Activated CD4-positive, alpha-beta memory T cell treated with anti-CD3 and anti-CD28 coated beads for 36 hours (primary cell): ENCODE data around the gene TTC28. TPM values are rescaled to one million over a fixed set of nuclear protein-coding genes. Genes with fewer than 3 reads are reported as not detected.

Experiments used
- CTCF ChIA-PET: fragments of 350-600 bp; sonication (Branson Sonifier 250); formaldehyde crosslinking; loops from one replicate; lab custom pipeline; 2021; ENCODE audit warnings: antibody characterized with exemption, inconsistent platforms; lab: Charles Lee
- POLR2A ChIA-PET: fragments of 350-600 bp; sonication (Branson Sonifier 250); formaldehyde crosslinking; loops from one replicate; lab custom pipeline; 2021; ENCODE audit warnings: antibody characterized with exemption; lab: Charles Lee
- DNase-seq: peaks from one replicate; pipeline ENCODE4 v3.0.0-alpha.2; 2020
- H3K27ac Mint-ChIP-seq: one replicate; pipeline ENCODE4 v1.8.0; 2021; ENCODE audit warnings: mixed read lengths
- H3K27me3 Mint-ChIP-seq: one replicate; pipeline ENCODE4 v1.8.0; 2021; ENCODE audit warnings: mixed read lengths
- H3K36me3 Mint-ChIP-seq: one replicate; pipeline ENCODE4 v1.8.0; 2021; ENCODE audit warnings: mixed read lengths
- H3K4me1 Mint-ChIP-seq: one replicate; pipeline ENCODE4 v1.8.0; 2021; ENCODE audit warnings: low read depth, mixed read lengths
- H3K4me3 Mint-ChIP-seq: one replicate; pipeline ENCODE4 v1.8.0; 2021; ENCODE audit warnings: mild to moderate bottlenecking, mixed read lengths
- H3K9me3 Mint-ChIP-seq: one replicate; pipeline ENCODE4 v1.8.0; 2021; ENCODE audit warnings: mixed read lengths
- intact Hi-C: fragments of 100-400 bp; cut with micrococcal nuclease; formaldehyde crosslinking; loops from one replicate; pipeline ENCODE4 v1.15.1; 2023
- total RNA-seq, 2 experiments: library from RNA; stranded (reverse); gene quantifications; one replicate each; pipeline ENCODE4 v1.2.3, GENCODE V29; 2021

The TTC28 gene
- total RNA-seq, 2 experiments from 2014 or later = 0.59 to 0.80 TPM

DNA sequence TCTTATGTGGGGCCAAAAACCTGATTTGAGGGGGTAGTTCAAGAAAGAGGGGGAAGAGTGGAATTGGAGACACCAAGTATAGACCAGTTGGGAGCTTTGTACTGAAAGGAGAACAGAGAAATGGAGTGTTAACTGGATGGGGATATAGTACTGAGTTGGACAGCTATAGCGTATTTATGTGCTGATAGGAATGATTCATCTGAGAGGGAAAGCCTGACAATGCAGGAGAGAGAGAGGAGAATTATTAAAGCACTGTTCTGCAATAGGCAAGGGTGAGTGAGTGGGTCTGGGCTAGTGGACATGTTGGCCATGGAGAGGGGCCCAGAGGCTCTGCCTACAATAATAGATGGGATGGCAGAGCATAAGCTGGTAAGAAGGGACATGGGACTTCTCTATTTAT lies 707.7 kb downstream of the TTC28 start:
- peaks cover 3% of the 10 kb centered on the region for H3K4me1 Mint-ChIP-seq
- H3K27me3 Mint-ChIP-seq = no peaks in the 10 kb centered on the region
- intact Hi-C loops = no loop called here
- H3K36me3 Mint-ChIP-seq = peaks cover 6% of the 10 kb centered on the region
- no peak for DNase-seq
- H3K27ac Mint-ChIP-seq = no peak overlapping the region
- ChIA-PET POLR2A (no interaction called here), CTCF (interaction anchor here (1.3 kb wide), 1 partner anchor 9 kb away, joined by 3 read pairs; no protein-coding TSS in a partner anchor)
- peaks cover 3% of the 10 kb centered on the region for H3K9me3 Mint-ChIP-seq
- H3K4me3 Mint-ChIP-seq = no peak overlapping the region

DNA sequence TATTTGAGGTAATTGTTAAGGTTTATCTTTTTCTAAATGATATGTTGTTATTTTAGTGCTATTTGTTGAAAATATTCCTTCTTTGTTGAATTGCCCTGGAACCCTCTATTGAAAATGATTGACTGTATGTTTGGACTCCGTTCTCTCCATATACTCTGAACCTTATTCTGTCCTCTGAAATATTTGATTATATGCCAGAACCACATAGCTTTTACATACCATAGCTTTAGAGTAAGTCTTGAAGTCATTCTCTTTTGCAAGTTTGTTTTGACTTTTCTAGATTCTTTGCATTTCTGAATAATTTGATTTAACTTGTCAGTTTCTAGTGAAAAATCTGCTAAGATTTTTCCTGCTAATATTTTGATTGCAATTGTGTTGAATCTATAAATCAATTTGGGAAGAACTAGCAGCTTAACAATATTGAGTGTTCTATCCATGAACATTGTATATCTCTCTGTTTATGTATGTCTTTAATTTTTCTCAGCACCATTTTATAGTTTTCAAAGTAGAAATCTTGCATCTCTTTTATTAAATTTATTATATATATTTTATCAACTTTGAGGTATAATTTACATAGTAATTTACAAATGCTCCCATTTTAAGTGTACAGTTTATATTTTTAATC lies 708.9 kb downstream of the TTC28 start:
- Mint-ChIP-seq H3K27ac (no peak overlapping the region), H3K4me1 (peaks cover 2% of the 10 kb centered on the region), H3K4me3 (no peak overlapping the region), H3K36me3 (peaks cover 6% of the 10 kb centered on the region), H3K9me3 (peaks cover 3% of the 10 kb centered on the region), H3K27me3 (no peaks in the 10 kb centered on the region)
- CTCF ChIA-PET = interaction anchor here (2.2 kb wide), 1 partner anchor 84 kb away, joined by 6 read pairs; no protein-coding TSS in a partner anchor
- no peak for DNase-seq
- intact Hi-C loops = no loop called here
- POLR2A ChIA-PET = no interaction called here

DNA sequence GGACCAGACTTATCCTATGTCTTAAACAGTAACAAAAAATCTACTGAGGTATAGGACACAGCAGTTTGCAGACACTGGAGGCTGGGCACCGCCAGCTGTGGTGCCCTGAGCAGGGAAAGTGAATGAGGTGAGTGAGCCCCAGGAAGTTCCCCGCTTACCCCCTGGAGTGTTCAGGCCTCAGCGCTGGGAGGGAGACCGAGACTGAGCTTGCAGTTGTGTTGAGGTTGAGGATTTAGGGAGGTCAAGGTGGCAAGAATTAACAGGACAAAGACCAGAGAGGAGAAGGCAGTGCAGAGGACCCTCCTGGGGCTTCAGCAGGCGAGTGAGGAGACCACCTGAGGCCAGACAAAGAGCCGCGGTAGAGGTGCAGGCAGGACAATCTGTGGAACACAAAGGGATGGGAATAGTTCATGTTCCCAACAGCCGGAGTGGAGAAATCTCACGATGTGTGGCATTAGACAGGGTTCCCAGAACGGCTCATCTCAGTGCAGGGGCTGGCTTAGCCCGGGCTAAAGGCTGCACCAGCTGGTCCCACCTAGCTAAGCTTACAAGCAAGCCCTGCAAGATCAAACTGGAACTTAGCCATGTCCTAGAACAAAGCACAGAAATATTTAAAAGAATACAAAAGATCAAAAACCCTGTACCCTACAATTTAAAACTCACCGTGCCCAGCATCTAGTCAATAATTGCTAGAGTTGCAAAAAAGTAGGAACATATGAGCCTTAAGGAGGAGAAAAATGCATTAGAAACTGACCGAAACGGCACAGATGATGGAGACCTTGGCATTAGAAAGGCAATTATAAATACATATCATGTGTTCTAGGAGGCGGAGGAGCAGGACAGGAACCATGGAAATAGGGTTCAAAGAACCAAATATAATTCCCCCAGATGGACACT lies 713.2 kb downstream of the TTC28 start:
- ChIA-PET POLR2A (no interaction called here), CTCF (no interaction called here)
- H3K4me1 Mint-ChIP-seq = no peaks in the 10 kb centered on the region
- DNase-seq = no peak
- H3K27ac Mint-ChIP-seq = no peak overlapping the region
- no peak overlapping the region for H3K4me3 Mint-ChIP-seq
- no peaks in the 10 kb centered on the region for H3K27me3 Mint-ChIP-seq
- peaks cover 3% of the 10 kb centered on the region for H3K9me3 Mint-ChIP-seq
- intact Hi-C loops = no loop called here
- H3K36me3 Mint-ChIP-seq = peaks cover 6% of the 10 kb centered on the region

DNA sequence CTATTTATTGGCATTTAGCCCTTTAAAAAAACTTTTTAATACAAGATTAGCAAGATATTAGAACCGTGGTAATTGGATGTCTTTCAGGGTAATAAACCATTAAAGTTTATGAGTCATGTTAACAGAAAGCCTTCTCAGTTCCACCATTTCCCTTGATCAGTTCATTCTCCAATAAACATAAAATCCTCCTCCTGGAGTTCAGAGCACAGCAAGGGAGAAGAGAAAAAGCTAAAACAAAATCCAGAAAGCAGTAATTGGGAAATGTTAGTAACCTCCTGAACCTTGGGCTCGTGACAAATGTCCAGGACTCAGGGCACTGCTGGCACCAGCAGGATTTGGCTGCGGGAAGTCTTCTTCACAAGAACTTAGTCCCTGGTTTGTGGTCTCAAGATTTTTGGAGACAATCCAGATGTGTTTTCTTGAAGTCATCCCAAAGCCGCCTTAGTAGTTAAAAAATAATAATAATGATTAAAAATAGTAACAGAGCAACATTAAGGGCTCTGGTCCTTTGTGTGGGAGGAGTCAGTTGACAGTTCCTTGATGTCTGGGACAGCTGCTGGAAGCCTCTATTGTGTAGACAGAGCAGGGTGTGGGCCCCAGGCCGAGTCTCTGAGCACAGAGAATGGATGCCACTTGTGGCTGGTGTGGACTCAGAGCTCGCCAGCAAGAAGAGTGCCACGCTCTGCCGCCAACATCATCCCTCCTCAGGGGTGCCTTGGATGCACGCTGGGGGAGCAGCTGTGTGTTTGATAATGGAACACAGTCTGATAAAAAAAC lies 717.2 kb downstream of the TTC28 start:
- CTCF ChIA-PET = no interaction called here

DNA sequence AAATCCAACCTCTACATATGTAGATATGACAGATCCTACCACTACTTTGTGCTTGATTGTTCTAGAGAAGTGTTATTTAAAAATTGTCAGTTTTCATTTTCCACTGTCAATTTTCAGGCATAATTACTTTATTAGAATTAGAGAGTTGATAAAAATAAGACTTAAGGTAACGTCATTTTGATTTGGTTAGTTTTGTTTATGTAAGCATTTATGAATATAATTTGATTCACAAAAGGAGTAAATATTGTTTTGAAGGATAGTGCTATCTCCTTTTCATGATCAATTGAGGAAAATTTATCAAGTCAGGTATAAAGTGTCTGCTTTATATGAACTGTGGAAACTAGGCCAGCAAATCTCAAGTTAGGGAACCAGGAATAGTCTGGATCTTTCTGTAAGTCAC lies 718.0 kb downstream of the TTC28 start:
- intact Hi-C loops = no loop called here
- CTCF ChIA-PET = interaction anchor here (0.7 kb wide), 1 partner anchor 231 kb away, joined by 4 read pairs; no protein-coding TSS in a partner anchor
- H3K27ac Mint-ChIP-seq = no peak overlapping the region

More for the DNA sequence above, 717.2 kb downstream of the TTC28 start:
- DNase-seq = no peak
- H3K4me3 Mint-ChIP-seq = no peak overlapping the region
- intact Hi-C loops = no loop called here
- H3K4me1 Mint-ChIP-seq = no peaks in the 10 kb centered on the region
- no peaks in the 10 kb centered on the region for H3K36me3 Mint-ChIP-seq
- H3K27ac Mint-ChIP-seq = no peak overlapping the region
- POLR2A ChIA-PET = no interaction called here
- no peaks in the 10 kb centered on the region for H3K9me3 Mint-ChIP-seq
- H3K27me3 Mint-ChIP-seq = no peaks in the 10 kb centered on the region

DNA sequence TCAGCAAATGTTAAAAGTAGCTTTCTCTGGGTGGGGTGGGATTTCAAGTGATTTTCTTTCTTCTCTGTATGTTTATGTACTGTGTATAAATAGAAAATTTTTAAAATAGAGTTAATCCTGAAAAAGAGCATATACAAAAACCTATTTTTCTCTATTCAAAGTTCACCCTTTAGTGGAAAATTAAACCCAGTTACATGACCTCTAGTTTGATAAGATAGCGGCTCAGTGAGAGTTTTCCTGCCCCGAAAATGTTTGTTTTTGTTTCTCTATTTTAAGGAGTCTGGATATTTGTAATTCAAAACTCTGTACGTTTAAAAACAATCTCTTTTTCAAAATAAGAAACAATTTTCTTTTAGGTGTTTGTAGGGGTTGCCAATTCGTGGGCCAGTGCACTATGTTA lies 718.5 kb downstream of the TTC28 start:
- H3K4me1 Mint-ChIP-seq = no peaks in the 10 kb centered on the region
- H3K27me3 Mint-ChIP-seq = no peaks in the 10 kb centered on the region
- CTCF ChIA-PET = interaction anchor here (0.7 kb wide), 1 partner anchor 231 kb away, joined by 4 read pairs; no protein-coding TSS in a partner anchor
- no peaks in the 10 kb centered on the region for H3K9me3 Mint-ChIP-seq
- no peak overlapping the region for H3K4me3 Mint-ChIP-seq
- intact Hi-C loops = no loop called here
- DNase-seq = no peak
- H3K36me3 Mint-ChIP-seq = no peaks in the 10 kb centered on the region
- POLR2A ChIA-PET = no interaction called here
- no peak overlapping the region for H3K27ac Mint-ChIP-seq

More for the DNA sequence above, 718.0 kb downstream of the TTC28 start:
- no peak for DNase-seq
- Mint-ChIP-seq H3K9me3 (no peaks in the 10 kb centered on the region), H3K36me3 (no peaks in the 10 kb centered on the region), H3K4me3 (no peak overlapping the region), H3K27me3 (no peaks in the 10 kb centered on the region), H3K4me1 (no peaks in the 10 kb centered on the region)
- POLR2A ChIA-PET = no interaction called here

DNA sequence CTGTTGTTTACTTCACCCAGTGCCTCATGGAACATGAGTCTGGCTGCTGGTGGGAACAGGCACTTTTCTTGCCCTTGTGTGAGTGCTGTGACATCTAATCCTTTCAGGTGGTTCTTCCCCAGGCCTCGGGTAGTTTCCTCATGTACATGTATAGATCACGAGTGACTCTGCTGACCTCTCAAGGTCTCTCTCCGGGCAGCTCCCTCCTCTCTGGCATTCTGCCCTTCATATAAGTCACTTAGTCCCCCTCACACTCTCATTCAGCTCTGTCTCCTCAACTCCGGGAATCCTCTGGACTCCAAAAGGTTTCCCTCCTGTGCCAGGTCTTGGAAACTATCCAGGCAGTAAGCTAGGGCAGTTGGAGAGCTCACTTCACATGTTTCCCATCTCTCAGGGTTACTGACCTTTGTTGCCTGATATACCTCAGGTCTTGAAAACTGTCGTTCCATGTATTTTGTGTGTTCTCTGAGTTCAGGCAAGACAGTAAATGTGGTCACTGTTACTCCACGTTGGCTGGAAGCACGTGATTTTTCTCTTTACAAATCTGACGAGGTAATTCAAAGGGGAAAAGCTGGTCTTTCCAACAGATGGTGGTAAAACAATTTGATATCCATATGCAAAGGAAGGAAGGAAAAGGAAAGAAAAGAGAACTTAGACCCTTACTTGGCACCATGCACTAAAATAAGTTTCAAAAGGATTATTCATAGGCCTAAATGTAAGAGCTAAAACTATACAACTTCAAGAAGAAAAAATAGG lies 720.1 kb downstream of the TTC28 start:
- no peak overlapping the region for H3K27ac Mint-ChIP-seq
- CTCF ChIA-PET = interaction anchor here (1.2 kb wide), 1 partner anchor 23 kb away, joined by 4 read pairs; no protein-coding TSS in a partner anchor

DNA sequence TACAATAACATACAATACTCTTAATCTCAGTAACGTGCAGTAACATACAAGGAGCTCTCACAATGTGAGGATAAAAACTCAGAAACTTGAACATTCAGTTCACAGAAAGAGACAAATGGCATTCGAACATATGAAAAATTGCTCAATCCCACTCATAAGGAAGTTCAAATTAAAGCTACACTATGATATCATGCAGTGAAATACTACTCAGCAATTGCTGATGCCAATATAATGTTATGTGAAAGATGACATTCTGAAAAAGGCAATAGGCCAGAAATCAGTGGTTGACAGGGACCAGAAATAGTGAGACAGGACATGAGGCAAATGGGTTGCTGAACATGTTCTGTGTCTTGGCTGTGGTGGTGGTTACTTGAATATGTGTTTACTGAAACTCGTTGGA lies 726.9 kb downstream of the TTC28 start:
- no peaks in the 10 kb centered on the region for H3K4me1 Mint-ChIP-seq
- POLR2A ChIA-PET = no interaction called here
- no peak overlapping the region for H3K4me3 Mint-ChIP-seq
- DNase-seq = no peak
- no peaks in the 10 kb centered on the region for H3K9me3 Mint-ChIP-seq
- CTCF ChIA-PET = no interaction called here
- no peaks in the 10 kb centered on the region for H3K27me3 Mint-ChIP-seq
- intact Hi-C loops = no loop called here
- H3K27ac Mint-ChIP-seq = no peak overlapping the region
- H3K36me3 Mint-ChIP-seq = peaks cover 1% of the 10 kb centered on the region

More for the DNA sequence above, 720.1 kb downstream of the TTC28 start:
- Mint-ChIP-seq H3K36me3 (no peaks in the 10 kb centered on the region), H3K4me3 (no peak overlapping the region), H3K9me3 (no peaks in the 10 kb centered on the region), H3K4me1 (no peaks in the 10 kb centered on the region), H3K27me3 (no peaks in the 10 kb centered on the region)
- no peak for DNase-seq
- POLR2A ChIA-PET = no interaction called here
- intact Hi-C loops = no loop called here

DNA sequence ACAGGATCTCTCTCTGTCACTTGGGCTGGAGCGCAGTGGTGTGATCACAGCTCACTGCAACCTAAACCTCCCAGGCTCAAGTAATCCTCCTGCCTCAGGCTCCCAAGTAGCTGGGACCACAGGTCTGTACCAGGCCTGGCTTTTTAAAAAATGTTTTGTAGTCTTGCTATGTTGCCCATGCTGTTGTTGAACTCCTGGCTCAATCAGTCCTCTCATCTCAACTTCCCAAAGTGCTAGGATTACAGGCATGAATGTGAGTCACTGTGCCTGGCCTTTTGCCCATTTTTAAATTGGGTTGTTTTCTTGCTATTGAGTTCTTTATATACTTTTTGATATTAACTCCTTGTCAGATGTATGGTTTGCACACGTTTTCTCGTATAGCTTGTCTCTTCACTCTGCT lies 727.5 kb downstream of the TTC28 start:
- no peak overlapping the region for H3K4me3 Mint-ChIP-seq
- ChIA-PET POLR2A (no interaction called here), CTCF (interaction anchor here (0.6 kb wide), 1 partner anchor 15 kb away, joined by 3 read pairs; no protein-coding TSS in a partner anchor)
- H3K36me3 Mint-ChIP-seq = peaks cover 1% of the 10 kb centered on the region
- no peak for DNase-seq
- H3K27me3 Mint-ChIP-seq = no peaks in the 10 kb centered on the region
- no peaks in the 10 kb centered on the region for H3K4me1 Mint-ChIP-seq
- intact Hi-C loops = no loop called here
- no peak overlapping the region for H3K27ac Mint-ChIP-seq
- no peaks in the 10 kb centered on the region for H3K9me3 Mint-ChIP-seq

DNA sequence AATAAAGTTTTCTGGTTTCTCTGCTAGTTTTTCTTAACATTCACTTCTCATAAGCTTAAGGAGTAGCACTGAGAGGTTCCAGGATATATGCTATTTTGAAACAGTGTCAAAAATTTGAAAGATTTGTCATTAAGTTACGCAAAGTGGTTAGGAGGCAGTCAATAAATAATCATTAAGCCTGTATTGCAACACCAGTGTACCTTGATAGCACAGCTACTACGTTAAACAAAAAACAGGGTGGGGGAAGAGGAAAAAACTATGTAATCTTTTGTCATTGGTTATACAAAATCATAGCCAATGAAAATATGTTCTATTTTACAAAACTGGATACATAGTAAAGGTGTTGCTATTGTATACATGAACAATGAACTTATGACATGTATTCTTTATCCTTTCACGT lies 730.2 kb downstream of the TTC28 start:
- POLR2A ChIA-PET = interaction anchor here (1.0 kb wide), 1 partner anchor 81 kb away, joined by 3 read pairs; no protein-coding TSS in a partner anchor
- no peak for DNase-seq
- no peak overlapping the region for H3K4me3 Mint-ChIP-seq
- no peak overlapping the region for H3K27ac Mint-ChIP-seq
- no peaks in the 10 kb centered on the region for H3K27me3 Mint-ChIP-seq
- no peaks in the 10 kb centered on the region for H3K4me1 Mint-ChIP-seq
- H3K9me3 Mint-ChIP-seq = no peaks in the 10 kb centered on the region
- intact Hi-C loops = no loop called here
- peaks cover 1% of the 10 kb centered on the region for H3K36me3 Mint-ChIP-seq
- CTCF ChIA-PET = interaction anchor here (2.2 kb wide), 1 partner anchor 69 kb away, joined by 6 read pairs; no protein-coding TSS in a partner anchor

DNA sequence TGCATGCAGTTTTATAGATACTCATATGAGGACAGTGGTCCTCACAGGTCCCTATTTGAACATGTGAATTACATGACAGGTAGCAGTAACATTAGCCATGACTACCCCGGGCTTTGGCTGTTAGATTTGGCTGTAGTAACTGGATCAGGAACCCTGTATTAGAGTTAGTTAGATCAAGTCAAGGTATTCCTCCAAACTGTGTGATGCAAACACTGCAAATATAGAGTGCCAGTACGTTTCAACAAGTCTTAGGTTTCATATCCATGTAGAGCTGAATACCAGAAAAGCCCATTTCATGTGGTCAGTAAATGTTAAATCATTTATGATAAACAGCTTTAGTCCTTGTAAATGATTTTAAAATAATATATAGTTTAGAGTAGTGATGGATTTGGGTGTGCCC lies 731.1 kb downstream of the TTC28 start:
- ChIA-PET POLR2A (no interaction called here), CTCF (interaction anchor here (2.2 kb wide), 1 partner anchor 68 kb away, joined by 6 read pairs; no protein-coding TSS in a partner anchor)
- no peaks in the 10 kb centered on the region for H3K9me3 Mint-ChIP-seq
- no peaks in the 10 kb centered on the region for H3K4me1 Mint-ChIP-seq
- H3K27me3 Mint-ChIP-seq = no peaks in the 10 kb centered on the region
- no peak for DNase-seq
- no peak overlapping the region for H3K4me3 Mint-ChIP-seq
- H3K36me3 Mint-ChIP-seq = peaks cover 1% of the 10 kb centered on the region
- no peak overlapping the region for H3K27ac Mint-ChIP-seq
- intact Hi-C loops = no loop called here
